IMR-90 (cell line): Measurements from ENCODE around the gene GSDMA. TPM values are rescaled to one million over a fixed set of nuclear protein-coding genes. Genes with fewer than 3 reads are reported as not detected.
"Not testable (repeated sequence)": the region's sequence is repeated elsewhere in the genome, so short reads cannot be mapped to it uniquely, and the experiment has no call there.

ENCODE experiments used
- ATAC-seq: fragments of 200-7000 bp; cut with Tn5 transposase; 2 replicates; pipeline ENCODE4 v1.9.1; 2020; ENCODE audit warnings: low read depth, mild to moderate bottlenecking, moderate library complexity
- BruUV-seq: library from RNA; stranded (reverse); fragments of 400-500 nt; replicated peaks from 2 replicates; lab custom pipeline; 2021; lab: Mats Ljungman, UMichigan
- CTCF ChIA-PET: fragments of 300-600 bp; formaldehyde crosslinking; extraction: SDS; loops from one replicate; lab custom pipeline; 2021; ENCODE audit warnings: antibody characterized with exemption; lab: Yijun Ruan, JAX
- POLR2A ChIA-PET: fragments of 300-600 bp; sonication (Branson Sonifier 250); formaldehyde crosslinking; loops from one replicate; lab custom pipeline; 2022; ENCODE audit warnings: antibody characterized with exemption; ENCODE audit not compliant: unreplicated experiment; lab: Charles Lee
- DNase-seq: peaks from one replicate; pipeline ENCODE4 v3.0.0; 2013
- H2AFZ ChIP-seq: replicated peaks from 2 replicates; pipeline ENCODE3; 2013; ENCODE audit warnings: low read length, mild to moderate bottlenecking; ENCODE audit not compliant: poor library complexity
- H2AK5ac ChIP-seq: 2 replicates; pipeline ENCODE4 v1.6.1; 2013; ENCODE audit warnings: low read depth, low read length, inconsistent platforms
- H2AK9ac ChIP-seq: replicated peaks from 2 replicates; pipeline ENCODE3; 2013; ENCODE audit warnings: mild to moderate bottlenecking, low read depth, low read length, moderate library complexity; ENCODE audit not compliant: poor library complexity
- H2BK120ac ChIP-seq: 2 replicates; pipeline ENCODE4 v1.6.1; 2013; ENCODE audit warnings: low read depth, low read length, inconsistent platforms
- H2BK15ac ChIP-seq: 3 replicates; pipeline ENCODE4 v1.6.1; 2013; ENCODE audit warnings: low read depth, low read length, inconsistent platforms
- H2BK20ac ChIP-seq: 2 replicates; pipeline ENCODE4 v1.6.1; 2013; ENCODE audit warnings: low read depth, mild to moderate bottlenecking, inconsistent platforms, low read length, moderate library complexity
- H2BK5ac ChIP-seq: 2 replicates; pipeline ENCODE4 v1.6.1; 2013; ENCODE audit warnings: mild to moderate bottlenecking, low read depth, low read length, inconsistent platforms; ENCODE audit not compliant: poor library complexity, severe bottlenecking
- H3K14ac ChIP-seq: replicated peaks from 2 replicates; pipeline ENCODE4 v1.6.1; 2013; ENCODE audit warnings: low read depth, low read length, inconsistent platforms
- H3K18ac ChIP-seq: 2 replicates; pipeline ENCODE4 v1.6.1; 2013; ENCODE audit warnings: low read depth, low read length, control low read depth
- H3K23ac ChIP-seq: 2 replicates; pipeline ENCODE4 v1.6.1; 2013; ENCODE audit warnings: low read depth, low read length, inconsistent platforms
- H3K27ac ChIP-seq: 2 replicates; pipeline ENCODE4 v1.5.1; 2013; ENCODE audit warnings: mild to moderate bottlenecking, control low read depth, low read length; ENCODE audit not compliant: insufficient read depth
- H3K27me3 ChIP-seq: 2 replicates; pipeline ENCODE4 v1.6.1; 2013; ENCODE audit warnings: low read length; ENCODE audit not compliant: control insufficient read depth, insufficient read depth
- H3K36me3 ChIP-seq: 2 replicates; pipeline ENCODE4 v1.6.1; 2013; ENCODE audit warnings: low read length, mixed read lengths; ENCODE audit not compliant: control insufficient read depth, insufficient read depth
- H3K4ac ChIP-seq: 2 replicates; pipeline ENCODE4 v1.6.1; 2013; ENCODE audit warnings: low read depth, low read length, inconsistent platforms
- H3K4me1 ChIP-seq: 2 replicates; pipeline ENCODE4 v1.6.1; 2013; ENCODE audit warnings: low read length, mixed read lengths; ENCODE audit not compliant: control insufficient read depth, insufficient read depth
- H3K4me2 ChIP-seq: 2 replicates; pipeline ENCODE4 v1.6.1; 2013; ENCODE audit warnings: low read depth, mild to moderate bottlenecking, control low read depth, low read length, moderate library complexity
- H3K4me3 ChIP-seq: 2 replicates; pipeline ENCODE4 v1.5.1; 2013; ENCODE audit warnings: low read depth, mild to moderate bottlenecking, control low read depth, low read length, moderate library complexity; ENCODE audit not compliant: insufficient read depth
- H3K56ac ChIP-seq: 2 replicates; pipeline ENCODE4 v1.6.1; 2013; ENCODE audit warnings: low read length, inconsistent platforms; ENCODE audit not compliant: insufficient read depth; ENCODE audit errors: extremely low read depth
- H3K79me1 ChIP-seq, 2 experiments: 2 replicates each; pipeline ENCODE4 v1.6.1; 2013; ENCODE audit warnings: low read length in 2 of 2, inconsistent platforms in 1 of 2, low read depth in 1 of 2
- H3K9ac ChIP-seq: 2 replicates; pipeline ENCODE4 v1.6.1; 2013; ENCODE audit warnings: low read depth, low read length, control low read depth
- H3K9me1 ChIP-seq: 2 replicates; pipeline ENCODE4 v1.6.1; 2013; ENCODE audit warnings: low read length, inconsistent platforms; ENCODE audit not compliant: insufficient read depth
- H3K9me3 ChIP-seq: 2 replicates; pipeline ENCODE4 v1.6.1; 2013; ENCODE audit warnings: low read length; ENCODE audit not compliant: control insufficient read depth, insufficient read depth
- H4K20me1 ChIP-seq: 2 replicates; pipeline ENCODE4 v1.6.1; 2013; ENCODE audit warnings: low read length, inconsistent platforms; ENCODE audit not compliant: insufficient read depth
- H4K5ac ChIP-seq: 2 replicates; pipeline ENCODE4 v1.6.1; 2013; ENCODE audit warnings: mild to moderate bottlenecking, low read depth, low read length, control low read depth
- H4K8ac ChIP-seq, 2 experiments: 2 replicates each; pipeline ENCODE4 v1.6.1; 2013; ENCODE audit warnings: low read depth in 2 of 2, low read length in 2 of 2, control low read depth in 1 of 2, inconsistent platforms in 1 of 2
- H4K91ac ChIP-seq: 2 replicates; pipeline ENCODE4 v1.6.1; 2013; ENCODE audit warnings: low read depth, low read length, inconsistent platforms; ENCODE audit not compliant: insufficient read depth
- WGBS, 2 experiments: methylation state at CpG; one replicate each; pipeline versions ENCODE4 v1.1.5 to v1.1.7; 2013; ENCODE audit warnings: missing lambda C conversion rate in 2 of 2; ENCODE audit not compliant: insufficient read length in 1 of 2; ENCODE audit errors: extremely low coverage in 2 of 2; 5-methylcytosine and 5-hydroxymethylcytosine counted together
- dilution Hi-C: fragments of 300-500 bp; cut with HindIII; formaldehyde crosslinking; loops from one replicate; pipeline ENCODE4 v1.14.3; 2018; ENCODE audit warnings: low sequenced_read_pairs; ENCODE audit not compliant: unreplicated experiment
- in situ Hi-C: fragments of 300-500 bp; cut with MboI; formaldehyde crosslinking; loops from 3 replicates; pipeline ENCODE4 v1.14.3; 2019; ENCODE audit warnings: low sequenced_read_pairs, inconsistent platforms, mixed read lengths
- intact Hi-C: fragments of 100-400 bp; cut with micrococcal nuclease; formaldehyde crosslinking; loops from 2 replicates; pipeline ENCODE4 v1.10.0; 2022
- polyA plus RNA-seq, 3 experiments: library from polyadenylated mRNA; depleted of rRNA; stranded (reverse); fragments of >200 nt; gene quantifications; 2 replicates each; pipeline ENCODE4 v1.2.3, GENCODE V29; 2012; ENCODE audit warnings: low replicate concordance in 1 of 3
- total RNA-seq: library from RNA; depleted of rRNA; stranded (reverse); fragments of >200 nt; gene quantifications from 2 replicates; pipeline ENCODE4 v1.2.3, GENCODE V29; 2012

The GSDMA gene
- total and polyA plus RNA-seq, 2 of the 4 experiments (the other 2 are of a cell fraction): not detected

- H3K4me1 ChIP-seq, H3K9me1 ChIP-seq, H2AK5ac ChIP-seq, H3K56ac ChIP-seq, H3K79me1 ChIP-seq, H2BK20ac ChIP-seq, ATAC-seq, H3K4me3 ChIP-seq, dilution Hi-C loops, H2BK5ac ChIP-seq, POLR2A ChIA-PET, CTCF ChIA-PET, H3K9me3 ChIP-seq, intact Hi-C loops, H2BK15ac ChIP-seq, H2AK9ac ChIP-seq, H4K8ac ChIP-seq, H4K91ac ChIP-seq, BruUV-seq, H3K4me2 ChIP-seq, H4K20me1 ChIP-seq, H3K27me3 ChIP-seq, H3K18ac ChIP-seq, H3K4ac ChIP-seq, H3K14ac ChIP-seq, H3K27ac ChIP-seq, H2AFZ ChIP-seq, H3K9ac ChIP-seq, H2BK120ac ChIP-seq, in situ Hi-C loops, H4K5ac ChIP-seq, DNase-seq, H3K36me3 ChIP-seq, H3K23ac ChIP-seq: not testable (repeated sequence)
- no CpG with 5 or more reads among the region's 5 CpGs for WGBS, 2 experiments
Observed at GRCh38 chr17:39948489-39948828, 14.3 kb upstream of the GSDMA start.
